ACC112 (cell line): ENCODE measurements around the gene GPR137.
"Not testable (repeated sequence)": the region's sequence is repeated elsewhere in the genome, so short reads cannot be mapped to it uniquely, and the experiment has no call there.

Source experiments
- H2AFZ ChIP-seq: fragments of 200-600 bp; sonication (generic); one replicate; pipeline ENCODE4 v1.6.0; 2017; ENCODE audit warnings: antibody characterized with exemption, low read length; ENCODE audit not compliant: unreplicated experiment
- H3K27ac ChIP-seq: fragments of 200-600 bp; sonication (generic); 2 replicates; pipeline ENCODE4 v1.5.1; 2014; ENCODE audit warnings: low read depth, mild to moderate bottlenecking, antibody characterized with exemption, low read length, moderate library complexity
- H3K27me3 ChIP-seq: fragments of 200-600 bp; sonication (generic); 2 replicates; pipeline ENCODE4 v1.6.1; 2014; ENCODE audit warnings: mild to moderate bottlenecking, antibody characterized with exemption, low read length, moderate library complexity, mixed read lengths; ENCODE audit not compliant: insufficient read depth
- H3K36me3 ChIP-seq: fragments of 200-600 bp; sonication (generic); 2 replicates; pipeline ENCODE4 v1.6.1; 2016; ENCODE audit warnings: mild to moderate bottlenecking, antibody characterized with exemption, low read length, moderate library complexity, mixed read lengths; ENCODE audit not compliant: insufficient read depth
- H3K4me1 ChIP-seq: fragments of 200-600 bp; sonication (generic); one replicate; pipeline ENCODE4 v1.6.1; 2016; ENCODE audit warnings: low read length, mixed read lengths; ENCODE audit not compliant: insufficient read depth, unreplicated experiment, control insufficient read depth
- H3K4me3 ChIP-seq: fragments of 200-600 bp; sonication (generic); 2 replicates; pipeline ENCODE4 v1.5.1; 2014; ENCODE audit warnings: mild to moderate bottlenecking, low read depth, low read length
- H3K79me2 ChIP-seq: fragments of 200-600 bp; sonication (generic); one replicate; pipeline ENCODE4 v1.6.0; 2016; ENCODE audit warnings: low read length; ENCODE audit not compliant: control insufficient read depth, unreplicated experiment, insufficient read depth

GPR137 gene

GRCh38 chr11:64317325-64317960, 31.8 kb downstream of the GPR137 start, which contains the start of gene TRMT112:
TRMT112 (minus strand) TSS chr11:64317559; CDS start chr11:64317526, 33 bp downstream.
- Histone ChIP-seq H3K79me2 (peaks cover 18% of the 10 kb centered on the region), H3K27ac (peak within 1 kb of the TSS; percentile 95), H3K4me3 (peak within 1 kb of the TSS; percentile 93), H2AFZ (peak within 1 kb of the TSS; percentile 87), H3K4me1 (peaks cover 15% of the 10 kb centered on the region), H3K36me3 (no peaks in the 10 kb centered on the region), H3K27me3 (no peaks in the 10 kb centered on the region)

DNA sequence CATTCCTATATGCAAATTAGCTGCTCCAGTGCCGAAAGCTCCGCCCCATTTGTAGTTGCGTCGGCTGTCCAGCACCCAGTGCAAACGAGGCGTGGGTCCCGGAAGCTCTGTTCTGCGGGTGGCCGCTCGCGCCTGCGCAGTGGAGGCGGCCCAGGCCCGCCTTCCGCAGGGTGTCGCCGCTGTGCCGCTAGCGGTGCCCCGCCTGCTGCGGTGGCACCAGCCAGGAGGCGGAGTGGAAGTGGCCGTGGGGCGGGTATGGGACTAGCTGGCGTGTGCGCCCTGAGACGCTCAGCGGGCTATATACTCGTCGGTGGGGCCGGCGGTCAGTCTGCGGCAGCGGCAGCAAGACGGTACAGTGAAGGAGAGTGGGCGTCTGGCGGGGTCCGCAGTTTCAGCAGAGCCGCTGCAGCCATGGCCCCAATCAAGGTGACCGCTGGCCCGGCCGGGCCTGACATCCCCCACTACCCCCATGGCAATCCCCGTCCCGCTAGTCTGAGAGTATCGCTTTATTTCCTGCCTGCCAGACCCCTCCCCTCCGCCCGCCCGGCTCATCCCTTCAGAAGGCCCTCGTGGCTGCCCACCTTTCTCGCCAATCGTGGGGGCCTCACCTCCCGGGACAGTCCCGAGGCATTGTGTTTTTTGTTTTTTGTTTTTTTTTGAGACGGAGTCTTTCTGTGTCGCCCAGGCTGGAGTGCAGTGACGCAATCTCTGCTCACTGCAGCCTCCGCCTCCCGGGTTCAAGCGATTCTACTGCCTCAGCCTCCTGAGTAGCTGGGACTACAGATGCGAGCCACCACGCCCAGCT, 32.5 kb downstream of the GPR137 start, which contains the start of gene PRDX5:
Gene PRDX5, plus strand, starts transcription at position 161 of the 805 bp plus-strand sequence. Its CDS starts 95 bp downstream, at position 256.
- H3K4me3 ChIP-seq: peak within 1 kb of the TSS; percentile 93
- H3K27me3 ChIP-seq: no peaks in the 10 kb centered on the region
- H3K27ac ChIP-seq: peak within 1 kb of the TSS; percentile 95
- H3K36me3 ChIP-seq: no peaks in the 10 kb centered on the region
- H3K79me2 ChIP-seq: peaks cover 18% of the 10 kb centered on the region
- H3K4me1 ChIP-seq: peaks cover 15% of the 10 kb centered on the region
- peak within 1 kb of the TSS; percentile 87 for H2AFZ ChIP-seq

DNA sequence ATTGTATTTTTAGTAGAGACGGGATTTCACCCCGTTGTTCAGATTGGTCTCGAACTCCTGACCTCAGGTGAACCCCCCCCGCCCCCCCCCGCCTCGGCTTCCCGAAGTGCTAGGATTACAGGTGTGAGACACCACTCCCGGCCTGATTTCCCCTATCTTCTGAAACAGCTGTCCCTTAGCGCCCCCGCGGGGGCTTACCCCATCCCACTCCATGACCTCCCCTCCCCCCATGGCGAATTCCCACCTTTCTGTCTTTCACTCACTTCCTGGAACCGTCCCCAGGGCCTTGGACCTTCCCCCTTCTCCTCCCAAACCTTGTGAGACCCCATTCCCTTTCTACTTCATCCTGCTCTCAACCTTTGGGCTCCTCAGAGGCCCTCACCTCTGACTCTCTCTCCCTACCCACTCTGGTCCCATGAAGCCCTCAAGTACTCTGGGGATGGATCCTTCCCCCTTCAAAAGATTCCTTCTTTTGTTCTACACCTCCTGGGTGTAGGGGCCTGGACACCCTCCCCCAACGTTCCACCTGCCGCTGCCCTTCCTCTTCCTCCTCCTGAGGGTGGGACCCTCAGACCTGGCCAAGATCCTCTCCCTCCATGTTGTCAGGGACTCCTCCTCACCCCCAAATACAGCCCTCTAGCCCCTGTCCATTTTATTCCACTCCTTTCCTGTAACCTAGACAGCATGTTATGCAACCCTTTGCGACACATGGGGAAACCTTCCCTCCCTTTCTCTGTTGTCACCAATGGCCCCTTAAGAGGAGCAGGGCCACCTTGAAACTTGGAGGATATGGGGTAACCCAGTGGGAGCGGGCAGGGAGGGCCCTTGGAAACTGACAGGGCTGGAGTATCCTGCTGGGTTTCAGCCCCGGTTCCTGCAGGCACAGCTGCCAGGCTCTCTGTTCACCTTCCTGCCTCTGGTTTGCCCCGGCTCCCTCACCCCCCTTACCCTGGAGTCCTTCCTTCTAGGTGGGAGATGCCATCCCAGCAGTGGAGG, 33.4 kb downstream of the GPR137 start:
- Histone ChIP-seq H3K79me2 (peaks cover 18% of the 10 kb centered on the region), H3K27ac (no peak overlapping the region), H3K27me3 (no peaks in the 10 kb centered on the region), H2AFZ (no peak overlapping the region), H3K4me3 (peak overlapping the region; percentile 93), H3K36me3 (no peaks in the 10 kb centered on the region), H3K4me1 (peaks cover 11% of the 10 kb centered on the region)

DNA sequence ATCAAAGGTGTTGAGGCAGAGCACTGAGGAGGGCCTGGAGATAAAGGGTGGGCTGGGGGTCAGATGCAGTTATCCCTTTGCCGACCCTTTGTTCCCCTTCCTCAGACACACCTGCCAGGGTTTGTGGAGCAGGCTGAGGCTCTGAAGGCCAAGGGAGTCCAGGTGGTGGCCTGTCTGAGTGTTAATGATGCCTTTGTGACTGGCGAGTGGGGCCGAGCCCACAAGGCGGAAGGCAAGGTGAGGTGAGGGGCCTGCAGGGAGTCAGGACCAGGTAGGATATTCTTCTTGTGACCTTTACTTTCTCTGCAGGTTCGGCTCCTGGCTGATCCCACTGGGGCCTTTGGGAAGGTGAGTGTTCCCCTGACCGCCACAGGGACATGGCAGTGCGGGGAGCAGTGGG, 34.9 kb downstream of the GPR137 start:
- Histone ChIP-seq H3K4me3 (no peak overlapping the region), H2AFZ (no peak overlapping the region), H3K27me3 (no peaks in the 10 kb centered on the region), H3K4me1 (peaks cover 11% of the 10 kb centered on the region), H3K27ac (no peak overlapping the region), H3K36me3 (no peaks in the 10 kb centered on the region), H3K79me2 (peaks cover 18% of the 10 kb centered on the region)

DNA sequence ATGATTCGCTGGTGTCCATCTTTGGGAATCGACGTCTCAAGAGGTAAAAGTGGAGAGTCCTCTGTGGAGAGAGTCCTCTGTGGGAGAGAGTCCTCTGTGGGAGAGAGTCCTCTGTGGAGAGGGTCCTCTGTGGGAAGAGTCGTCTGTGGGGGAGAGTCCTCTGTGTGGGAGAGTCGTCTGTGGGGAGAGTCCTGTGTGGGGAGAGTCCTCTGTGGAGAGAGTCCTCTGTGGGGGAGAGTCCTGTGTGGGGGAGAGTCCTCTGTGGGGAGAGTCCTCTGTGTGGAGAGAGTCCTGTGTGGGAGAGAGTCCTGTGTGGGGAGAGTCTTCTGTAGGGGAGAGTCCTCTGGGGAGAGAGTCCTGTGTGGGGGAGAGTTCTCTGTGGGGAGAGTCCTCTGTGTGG, 35.4 kb downstream of the GPR137 start:
- Histone ChIP-seq H3K79me2 (peaks cover 18% of the 10 kb centered on the region), H3K36me3 (no peaks in the 10 kb centered on the region), H3K4me1 (peaks cover 11% of the 10 kb centered on the region), H2AFZ (no peak overlapping the region), H3K4me3 (no peak overlapping the region), H3K27ac (no peak overlapping the region), H3K27me3 (no peaks in the 10 kb centered on the region)

DNA sequence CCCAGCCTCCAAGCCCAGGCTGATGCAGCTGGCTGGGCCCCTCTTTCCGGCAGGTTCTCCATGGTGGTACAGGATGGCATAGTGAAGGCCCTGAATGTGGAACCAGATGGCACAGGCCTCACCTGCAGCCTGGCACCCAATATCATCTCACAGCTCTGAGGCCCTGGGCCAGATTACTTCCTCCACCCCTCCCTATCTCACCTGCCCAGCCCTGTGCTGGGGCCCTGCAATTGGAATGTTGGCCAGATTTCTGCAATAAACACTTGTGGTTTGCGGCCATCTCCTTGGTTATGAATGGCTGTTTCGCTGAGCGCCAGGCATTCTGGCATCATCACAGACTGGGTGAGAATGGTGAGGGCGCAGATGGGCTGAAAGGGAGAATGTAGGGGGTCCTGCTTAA, 35.9 kb downstream of the GPR137 start:
- peaks cover 11% of the 10 kb centered on the region for H3K4me1 ChIP-seq
- H3K27me3 ChIP-seq: no peaks in the 10 kb centered on the region
- H2AFZ ChIP-seq: no peak overlapping the region
- no peak overlapping the region for H3K27ac ChIP-seq
- no peak overlapping the region for H3K4me3 ChIP-seq
- H3K36me3 ChIP-seq: no peaks in the 10 kb centered on the region
- H3K79me2 ChIP-seq: peaks cover 13% of the 10 kb centered on the region

GRCh38 chr11:64322925-64323260, 37.2 kb downstream of the GPR137 start:
- no peaks in the 10 kb centered on the region for H3K27me3 ChIP-seq
- no peak overlapping the region for H3K4me3 ChIP-seq
- peaks cover 12% of the 10 kb centered on the region for H3K79me2 ChIP-seq
- H3K4me1 ChIP-seq: peaks cover 11% of the 10 kb centered on the region
- H3K27ac ChIP-seq: no peak overlapping the region
- H2AFZ ChIP-seq: no peak overlapping the region
- no peaks in the 10 kb centered on the region for H3K36me3 ChIP-seq

GRCh38 chr11:64323373-64323772, 37.7 kb downstream of the GPR137 start:
- Histone ChIP-seq H3K36me3 (no peaks in the 10 kb centered on the region), H2AFZ (no peak overlapping the region), H3K27me3 (no peaks in the 10 kb centered on the region), H3K27ac (no peak overlapping the region), H3K4me1 (peaks cover 11% of the 10 kb centered on the region), H3K79me2 (peaks cover 12% of the 10 kb centered on the region), H3K4me3 (no peak overlapping the region)

DNA sequence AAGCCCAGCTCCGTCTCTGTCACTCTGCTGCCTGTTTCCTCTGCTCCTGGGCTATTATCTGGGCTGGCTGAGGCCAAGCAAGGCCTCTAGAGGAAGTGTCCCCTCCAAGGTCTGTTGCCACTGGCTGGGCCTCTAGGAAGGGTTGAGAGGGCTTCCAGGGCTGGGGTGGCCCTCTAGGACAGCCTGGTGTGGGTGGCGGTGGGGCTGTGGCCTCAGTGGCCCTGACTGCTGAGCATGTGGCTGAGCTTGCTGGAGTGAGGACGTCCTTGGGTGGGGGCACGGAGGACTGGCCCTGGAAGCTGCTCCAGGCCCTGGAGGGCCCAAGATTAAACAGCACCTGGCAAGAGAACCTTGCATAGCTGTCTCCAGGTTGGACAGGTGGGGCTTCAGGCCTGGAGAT, 38.3 kb downstream of the GPR137 start:
- not testable (repeated sequence) for H3K27me3 ChIP-seq, H3K36me3 ChIP-seq, H3K27ac ChIP-seq, H3K79me2 ChIP-seq, H2AFZ ChIP-seq, H3K4me1 ChIP-seq, H3K4me3 ChIP-seq

DNA sequence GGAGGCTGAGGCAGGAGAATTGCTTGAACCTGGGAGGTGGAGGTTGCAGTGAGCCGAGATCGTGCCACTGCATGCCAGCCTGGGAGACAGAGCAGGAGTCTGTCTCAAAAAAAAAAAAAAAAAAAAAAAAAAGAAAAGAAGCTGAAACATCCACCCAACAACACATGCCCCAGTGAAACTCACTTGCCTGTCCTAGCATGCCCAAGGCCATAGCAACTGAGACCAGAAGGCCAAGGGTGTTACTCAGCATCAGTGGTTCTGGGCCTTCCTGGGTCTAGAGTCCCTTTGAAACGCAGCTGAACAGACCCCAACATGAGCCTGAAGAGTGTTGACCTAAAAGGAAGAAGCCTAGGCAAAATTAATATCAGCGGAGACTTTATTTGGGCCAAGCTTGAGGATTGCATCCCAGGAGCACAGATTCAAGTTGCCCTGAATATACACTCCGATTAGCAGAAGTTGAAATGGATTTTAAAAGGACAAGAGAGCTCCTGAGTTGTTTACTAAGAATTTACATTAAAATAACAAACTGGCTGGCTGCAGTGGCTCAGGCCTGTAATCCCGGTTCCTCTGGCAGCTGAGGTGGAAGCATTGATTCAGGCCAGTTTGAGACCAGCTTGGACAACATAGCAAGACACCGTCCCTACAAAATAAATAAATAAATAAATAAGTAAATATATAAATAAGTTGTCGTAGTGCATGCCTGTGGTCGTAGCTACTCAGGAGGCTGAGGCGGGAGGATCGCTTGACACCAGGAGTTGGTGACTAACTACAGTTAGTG, 39.2 kb downstream of the GPR137 start:
- Histone ChIP-seq H3K4me1 (peaks cover under 1% of the 10 kb centered on the region), H2AFZ (no peak overlapping the region), H3K27me3 (no peaks in the 10 kb centered on the region), H3K4me3 (no peak overlapping the region), H3K27ac (no peak overlapping the region), H3K79me2 (peaks cover under 1% of the 10 kb centered on the region), H3K36me3 (no peaks in the 10 kb centered on the region)
